Endothelial cell of umbilical vein (primary cell): Measurements from ENCODE around the gene KCNS1. TPM values are rescaled to one million over a fixed set of nuclear protein-coding genes. Genes with fewer than 3 reads are reported as not detected.

Source experiments
- BruUV-seq: library from RNA; stranded (reverse); fragments of 400-500 nt; replicated peaks from 2 replicates; lab custom pipeline; 2021; lab: Mats Ljungman, UMichigan
- CTCF ChIA-PET: fragments of 300-600, 350-600 bp; sonication (Branson Sonifier 250); formaldehyde crosslinking; loops from one replicate; lab custom pipeline; 2021; ENCODE audit warnings: antibody characterized with exemption, inconsistent platforms; lab: Charles Lee
- POLR2A ChIA-PET: fragments of 300-600, 350-600 bp; sonication (Branson Sonifier 250); formaldehyde crosslinking; loops from one replicate; lab custom pipeline; 2021; ENCODE audit warnings: antibody characterized with exemption, inconsistent platforms; lab: Charles Lee
- DNase-seq: peaks from one replicate; pipeline ENCODE4 v3.0.0-alpha.2; 2011; ENCODE audit warnings: low read depth, low spot score
- FAIRE-seq: peaks from 2 replicates; lab custom pipeline; 2011; peaks lifted over from hg19 to GRCh38; lab: Jason Lieb, UNC
- H2AFZ ChIP-seq: 2 replicates; pipeline ENCODE4 v1.6.0; 2012; ENCODE audit warnings: low read depth, low read length, control low read depth, inconsistent platforms
- H3K27ac ChIP-seq: 2 replicates; pipeline ENCODE4 v1.5.1; 2011; ENCODE audit warnings: low read depth, mild to moderate bottlenecking, control low read depth, low read length, moderate library complexity; ENCODE audit not compliant: insufficient read depth
- H3K27me3 ChIP-seq, 2 experiments: 2 replicates each; pipeline versions ENCODE4 v1.6.0 to v1.6.1; 2011; ENCODE audit warnings: low read length in 2 of 2, mixed read lengths in 1 of 2; ENCODE audit not compliant: control insufficient read depth in 2 of 2, insufficient read depth in 2 of 2
- H3K36me3 ChIP-seq, 2 experiments: 2 replicates in 1 of 2; 3 replicates in 1 of 2; pipeline ENCODE4 v1.5.1; 2011; ENCODE audit warnings: low read length in 2 of 2, mild to moderate bottlenecking in 1 of 2, moderate library complexity in 1 of 2; ENCODE audit not compliant: control insufficient read depth in 2 of 2, insufficient read depth in 2 of 2; ENCODE audit errors: extremely low read depth in 1 of 2
- H3K4me1 ChIP-seq: 3 replicates; pipeline ENCODE4 v1.5.1; 2011; ENCODE audit warnings: mild to moderate bottlenecking, low read length; ENCODE audit not compliant: control insufficient read depth, insufficient read depth; ENCODE audit errors: extremely low read depth
- H3K4me2 ChIP-seq: 2 replicates; pipeline ENCODE4 v1.6.1; 2011; ENCODE audit warnings: low read length, control low read depth, mixed read lengths; ENCODE audit not compliant: insufficient read depth
- H3K4me3 ChIP-seq, 3 experiments: fragments of 200-600 bp in 1 of 3; sonication (generic), shearing (Covaris generic) in 1 of 3; replicated peaks in 1 of 3; 2 replicates each; pipeline ENCODE4 v1.5.1; 2011 to 2016; ENCODE audit warnings: control low read depth in 3 of 3, low read length in 3 of 3, mild to moderate bottlenecking in 2 of 3, inconsistent platforms in 1 of 3, low read depth in 1 of 3, moderate library complexity in 1 of 3; ENCODE audit not compliant: insufficient read depth in 1 of 3
- H3K79me2 ChIP-seq: 2 replicates; pipeline ENCODE4 v1.6.0; 2012; ENCODE audit warnings: low read length, inconsistent platforms; ENCODE audit not compliant: control insufficient read depth, insufficient read depth
- H3K9ac ChIP-seq: replicated peaks from 2 replicates; pipeline ENCODE3; 2011; ENCODE audit warnings: low read length, control low read depth; ENCODE audit not compliant: insufficient read depth; ENCODE audit errors: extremely low read depth
- H3K9me1 ChIP-seq: replicated peaks from 3 replicates; pipeline ENCODE4 v1.6.0; 2011; ENCODE audit warnings: mild to moderate bottlenecking, low read length; ENCODE audit not compliant: control insufficient read depth, insufficient read depth; ENCODE audit errors: extremely low read depth
- H3K9me3 ChIP-seq: replicated peaks from 2 replicates; pipeline ENCODE4 v1.5.1; 2012; ENCODE audit warnings: low read length, inconsistent platforms; ENCODE audit not compliant: control insufficient read depth, insufficient read depth
- H4K20me1 ChIP-seq: replicated peaks from 2 replicates; pipeline ENCODE3; 2011; ENCODE audit warnings: mild to moderate bottlenecking, low read length; ENCODE audit not compliant: control insufficient read depth, insufficient read depth; ENCODE audit errors: extremely low read depth
- FOS ChIP-seq: IDR thresholded peaks from 2 replicates; pipeline ENCODE4 v1.6.1; 2011; ENCODE audit warnings: mild to moderate bottlenecking, low read length, moderate library complexity, borderline replicate concordance; ENCODE audit not compliant: insufficient read depth
- GATA2 ChIP-seq: IDR thresholded peaks from 2 replicates; pipeline ENCODE4 v1.7.0; 2011; ENCODE audit warnings: low read depth, mild to moderate bottlenecking, moderate library complexity, mixed read lengths, low read length; ENCODE audit not compliant: insufficient read length, insufficient read depth
- JUN ChIP-seq: IDR thresholded peaks from 2 replicates; pipeline ENCODE4 v1.6.1; 2011; ENCODE audit warnings: borderline replicate concordance, low read depth; ENCODE audit not compliant: insufficient read length, insufficient read depth
- POLR2A ChIP-seq: IDR thresholded peaks from 2 replicates; pipeline ENCODE4 v1.6.1; 2012; ENCODE audit warnings: low read depth, mild to moderate bottlenecking, control low read depth, low read length
- POLR2AphosphoS5 ChIP-seq: IDR thresholded peaks from 2 replicates; pipeline ENCODE4 v1.6.1; 2012; ENCODE audit warnings: low read depth, mild to moderate bottlenecking, control low read depth, low read length, moderate library complexity; ENCODE audit not compliant: insufficient read depth
- dilution Hi-C: fragments of 300-500 bp; cut with MboI; formaldehyde crosslinking; loops from one replicate; pipeline ENCODE4 v1.15.0; 2019; ENCODE audit warnings: low sequenced_read_pairs; ENCODE audit not compliant: extremely low pct_ligation_motif_present
- intact Hi-C: fragments of 100-400 bp; cut with micrococcal nuclease; formaldehyde crosslinking; loops from one replicate; pipeline ENCODE4 v1.10.0; 2022
- polyA plus RNA-seq, 4 experiments: library from polyadenylated mRNA; depleted of rRNA in 3 of 4; stranded (reverse) in 3 of 4; unstranded in 1 of 4; fragments of >200 nt; gene quantifications; 2 replicates each; pipeline versions ENCODE4 v1.2.1 to v1.2.3, GENCODE V29; 2011 to 2012; ENCODE audit warnings: missing spikeins in 1 of 4
- total RNA-seq: library from RNA; stranded (reverse); gene quantifications from 2 replicates; pipeline ENCODE4 v1.2.3, GENCODE V29; 2021
- TF ChIP-seq, protein P1 (sequence below): IDR thresholded peaks from 2 replicates; pipeline ENCODE4 v1.6.1; 2011; ENCODE audit not compliant: insufficient read depth, insufficient read length
- TF ChIP-seq, protein P2 (sequence below), 2 donors: IDR thresholded peaks; 1 replicate in 1 of 2; 2 replicates in 1 of 2; pipeline ENCODE4 v1.5.1; 2011; ENCODE audit warnings: low read length in 2 of 2, mild to moderate bottlenecking in 2 of 2, moderate library complexity in 2 of 2, control low read depth in 1 of 2, inconsistent platforms in 1 of 2, low read depth in 1 of 2; ENCODE audit not compliant: insufficient read depth in 1 of 2; ENCODE audit errors: extremely low read depth in 1 of 2

KCNS1 gene
- total and polyA plus RNA-seq, 2 donors (not counting 3 experiments of a cell fraction or from before 2014, with no cell fraction given), result 0.14 to 0.29 TPM

GRCh38 chr20:45070932-45071632, 29.8 kb downstream of the KCNS1 start:
- Histone ChIP-seq H3K27ac (peak overlapping the region; percentile 15), H2AFZ (peak overlapping the region; percentile 4), H3K36me3 (peaks cover 0 to 2% of the 10 kb centered on the region in 2 experiments), H3K9ac (no peak overlapping the region), H3K9me1 (no peaks in the 10 kb centered on the region), H4K20me1 (no peaks in the 10 kb centered on the region), H3K4me2 (peak overlapping the region; percentile 6), H3K4me3 (no peak overlapping the region), H3K4me1 (peaks cover 8% of the 10 kb centered on the region), H3K9me3 (no peaks in the 10 kb centered on the region), H3K27me3 (no peaks in the 10 kb centered on the region), H3K79me2 (no peaks in the 10 kb centered on the region)
- DNase-seq (peak; percentile 94), FAIRE-seq (peak; percentile 83)
- no TSS peak for BruUV-seq
- POLR2A ChIA-PET, result interaction anchor here (0.5 kb wide), 1 partner anchor 9 kb away, joined by 5 read pairs; no protein-coding TSS in a partner anchor
- CTCF ChIA-PET, result interaction anchor here (0.6 to 3.8 kb wide), 13 partner anchors 8 to 366 kb away, joined by 3 to 40 read pairs (median 4); no protein-coding TSS in a partner anchor
- dilution Hi-C loops (no loop called here), intact Hi-C loops (no loop called here)
- TF ChIP-seq FOS (peak; percentile 66), POLR2AphosphoS5 (no peak), GATA2 (peak; percentile 67), JUN (peak; percentile 39), POLR2A (no peak)
- TF ChIP-seq, protein P1, sequence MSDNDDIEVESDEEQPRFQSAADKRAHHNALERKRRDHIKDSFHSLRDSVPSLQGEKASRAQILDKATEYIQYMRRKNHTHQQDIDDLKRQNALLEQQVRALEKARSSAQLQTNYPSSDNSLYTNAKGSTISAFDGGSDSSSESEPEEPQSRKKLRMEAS, result no peak
- TF ChIP-seq, protein P2, sequence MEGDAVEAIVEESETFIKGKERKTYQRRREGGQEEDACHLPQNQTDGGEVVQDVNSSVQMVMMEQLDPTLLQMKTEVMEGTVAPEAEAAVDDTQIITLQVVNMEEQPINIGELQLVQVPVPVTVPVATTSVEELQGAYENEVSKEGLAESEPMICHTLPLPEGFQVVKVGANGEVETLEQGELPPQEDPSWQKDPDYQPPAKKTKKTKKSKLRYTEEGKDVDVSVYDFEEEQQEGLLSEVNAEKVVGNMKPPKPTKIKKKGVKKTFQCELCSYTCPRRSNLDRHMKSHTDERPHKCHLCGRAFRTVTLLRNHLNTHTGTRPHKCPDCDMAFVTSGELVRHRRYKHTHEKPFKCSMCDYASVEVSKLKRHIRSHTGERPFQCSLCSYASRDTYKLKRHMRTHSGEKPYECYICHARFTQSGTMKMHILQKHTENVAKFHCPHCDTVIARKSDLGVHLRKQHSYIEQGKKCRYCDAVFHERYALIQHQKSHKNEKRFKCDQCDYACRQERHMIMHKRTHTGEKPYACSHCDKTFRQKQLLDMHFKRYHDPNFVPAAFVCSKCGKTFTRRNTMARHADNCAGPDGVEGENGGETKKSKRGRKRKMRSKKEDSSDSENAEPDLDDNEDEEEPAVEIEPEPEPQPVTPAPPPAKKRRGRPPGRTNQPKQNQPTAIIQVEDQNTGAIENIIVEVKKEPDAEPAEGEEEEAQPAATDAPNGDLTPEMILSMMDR (IDR thresholded peaks at IDR 0.05; ENCODE audit: extremely low read depth in 1 of 2, insufficient read depth in 1 of 2, low read depth in 1 of 2, low read length in 2 of 2), result no peak
